ENCODE measurements around the gene NDOR1. TPM values are rescaled to one million over a fixed set of nuclear protein-coding genes. Genes with fewer than 3 reads are reported as not detected.
A peak's percentile ranks its signal among the peaks of the same experiment; 100 is the strongest.

Gene NDOR1
- total RNA-seq, 4 donors from 2014 or later = 14.3 to 47.5 (median 22.0) TPM

GRCh38 chr9:137212520-137212919 is 7.0 kb downstream of the NDOR1 start:
- H3K4me3 ChIP-seq = no peak overlapping the region
- in situ Hi-C loops (cut with MboI; ENCODE audit: low pct_ligation_motif_present in 1 of 4, low pct_unique_long_range_greater_than_20kb in 1 of 4, low sequenced_read_pairs in 3 of 4) = loop anchor here in 1 of 4 donors (25.0 kb wide), 1 partner anchor 100 kb away; the partner anchor contains the start of gene DPP7
- WGBS, 2 donors (ENCODE audit: low coverage in 1 of 2) = 75% methylated on average over 21 of the region's 21 CpGs; no CpG with 5 or more reads in 1 of the 2 donors
- peaks cover 0 to 10% (median 8%) of the 10 kb centered on the region in 4 donors for H3K4me1 ChIP-seq
- intact Hi-C loops (cut with DNase I; ENCODE audit: low total_unique reads) = no loop called here
- H3K27me3 ChIP-seq = no peaks in the 10 kb centered on the region
- no peak for DNase-seq
- no peak overlapping the region for H3K27ac ChIP-seq
- H3K9me3 ChIP-seq = no peaks in the 10 kb centered on the region
- TF ChIP-seq POLR2AphosphoS5 (IDR thresholded peaks at IDR 0.05) = no peak
- TF ChIP-seq EP300 (IDR thresholded peaks at IDR 0.05; ENCODE audit: low read depth) = no peak
- TF ChIP-seq POLR2A (IDR thresholded peaks at IDR 0.05) = no peak
- TF ChIP-seq, protein P1, sequence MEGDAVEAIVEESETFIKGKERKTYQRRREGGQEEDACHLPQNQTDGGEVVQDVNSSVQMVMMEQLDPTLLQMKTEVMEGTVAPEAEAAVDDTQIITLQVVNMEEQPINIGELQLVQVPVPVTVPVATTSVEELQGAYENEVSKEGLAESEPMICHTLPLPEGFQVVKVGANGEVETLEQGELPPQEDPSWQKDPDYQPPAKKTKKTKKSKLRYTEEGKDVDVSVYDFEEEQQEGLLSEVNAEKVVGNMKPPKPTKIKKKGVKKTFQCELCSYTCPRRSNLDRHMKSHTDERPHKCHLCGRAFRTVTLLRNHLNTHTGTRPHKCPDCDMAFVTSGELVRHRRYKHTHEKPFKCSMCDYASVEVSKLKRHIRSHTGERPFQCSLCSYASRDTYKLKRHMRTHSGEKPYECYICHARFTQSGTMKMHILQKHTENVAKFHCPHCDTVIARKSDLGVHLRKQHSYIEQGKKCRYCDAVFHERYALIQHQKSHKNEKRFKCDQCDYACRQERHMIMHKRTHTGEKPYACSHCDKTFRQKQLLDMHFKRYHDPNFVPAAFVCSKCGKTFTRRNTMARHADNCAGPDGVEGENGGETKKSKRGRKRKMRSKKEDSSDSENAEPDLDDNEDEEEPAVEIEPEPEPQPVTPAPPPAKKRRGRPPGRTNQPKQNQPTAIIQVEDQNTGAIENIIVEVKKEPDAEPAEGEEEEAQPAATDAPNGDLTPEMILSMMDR (IDR thresholded peaks at IDR 0.05) = no peak
- no peaks in the 10 kb centered on the region for H3K36me3 ChIP-seq

DNA sequence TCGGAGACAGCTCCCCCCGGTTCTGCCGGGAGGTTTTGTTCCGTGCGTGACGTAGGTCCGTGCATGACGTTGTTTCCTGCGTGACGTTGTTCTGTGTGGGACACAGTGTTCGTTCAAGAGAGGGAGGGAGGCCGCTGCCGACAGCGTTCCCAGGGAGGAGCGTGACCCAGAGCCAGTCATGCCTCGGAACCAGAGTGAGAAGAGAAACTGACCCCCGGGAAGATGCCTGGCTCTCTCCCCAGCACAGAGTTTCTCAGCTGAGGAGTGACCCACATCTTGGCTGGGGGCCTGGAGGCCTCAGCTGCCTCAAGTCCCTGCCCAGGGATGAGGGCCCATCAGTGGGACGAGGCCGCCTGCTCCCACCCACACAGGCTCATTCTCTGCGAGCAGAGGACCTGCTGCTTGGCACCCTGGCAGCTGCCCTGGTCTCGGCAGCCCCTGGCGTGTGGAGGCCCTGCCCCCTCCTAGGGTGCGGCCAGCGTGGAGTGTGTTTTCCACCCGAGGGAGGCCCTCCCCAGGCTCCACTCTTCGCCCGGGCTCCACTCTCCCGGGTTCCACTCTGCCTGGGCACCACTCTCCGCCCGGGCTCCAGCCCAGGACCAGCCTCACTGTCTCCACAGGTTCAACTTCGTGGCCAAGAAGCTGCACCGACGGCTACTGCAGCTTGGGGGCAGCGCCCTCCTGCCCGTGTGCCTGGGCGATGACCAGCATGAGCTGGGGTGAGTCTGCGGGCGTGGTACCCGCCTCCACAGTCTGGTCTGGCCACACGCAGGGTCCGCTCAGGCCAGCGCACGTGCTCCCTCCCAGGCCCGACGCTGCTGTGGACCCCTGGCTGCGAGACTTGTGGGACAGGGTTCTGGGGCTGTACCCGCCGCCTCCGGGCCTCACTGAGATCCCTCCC is 7.9 kb downstream of the NDOR1 start:
- no peak overlapping the region for H3K27ac ChIP-seq
- intact Hi-C loops (cut with DNase I; ENCODE audit: low total_unique reads) = no loop called here
- DNase-seq = no peak
- H3K36me3 ChIP-seq = no peaks in the 10 kb centered on the region
- peaks cover 0 to 19% (median 16%) of the 10 kb centered on the region in 4 donors for H3K4me1 ChIP-seq
- no peaks in the 10 kb centered on the region for H3K9me3 ChIP-seq
- 88% methylated on average over 49 of the region's 49 CpGs; no CpG with 5 or more reads in 1 of the 2 donors for WGBS, 2 donors (ENCODE audit: low coverage in 1 of 2)
- in situ Hi-C loops (cut with MboI; ENCODE audit: low pct_ligation_motif_present in 1 of 4, low pct_unique_long_range_greater_than_20kb in 1 of 4, low sequenced_read_pairs in 3 of 4) = loop anchor here in 1 of 4 donors (25.0 kb wide), 1 partner anchor 101 kb away; the partner anchor contains the start of gene DPP7
- H3K27me3 ChIP-seq = no peaks in the 10 kb centered on the region
- H3K4me3 ChIP-seq = no peak overlapping the region
- TF ChIP-seq POLR2AphosphoS5 (IDR thresholded peaks at IDR 0.05) (no peak), POLR2A (IDR thresholded peaks at IDR 0.05) (no peak), EP300 (IDR thresholded peaks at IDR 0.05; ENCODE audit: low read depth) (no peak)
- TF ChIP-seq, protein P1 (IDR thresholded peaks at IDR 0.05) = peak in 1 of 5 experiments; percentile 10

DNA sequence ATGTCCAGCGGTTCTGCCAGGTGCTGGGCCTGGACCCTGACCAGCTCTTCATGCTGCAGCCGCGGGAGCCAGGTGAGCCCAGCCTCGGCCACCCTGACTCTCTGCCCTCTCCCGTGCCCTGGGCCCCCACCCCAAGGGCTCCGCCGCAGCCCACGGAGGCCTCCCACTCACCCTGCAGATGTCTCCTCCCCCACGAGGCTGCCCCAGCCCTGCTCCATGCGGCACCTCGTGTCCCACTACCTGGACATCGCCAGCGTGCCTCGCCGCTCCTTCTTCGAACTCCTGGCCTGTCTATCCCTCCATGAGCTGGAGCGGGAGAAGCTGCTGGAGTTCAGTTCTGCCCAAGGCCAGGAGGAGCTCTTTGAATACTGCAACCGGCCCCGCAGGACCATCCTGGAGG is 9.1 kb downstream of the NDOR1 start:
- Histone ChIP-seq H3K27me3 (no peaks in the 10 kb centered on the region), H3K27ac (no peak overlapping the region), H3K36me3 (no peaks in the 10 kb centered on the region), H3K4me3 (no peak overlapping the region), H3K4me1 (peaks cover 0 to 25% (median 24%) of the 10 kb centered on the region in 4 donors), H3K9me3 (no peaks in the 10 kb centered on the region)
- intact Hi-C loops (cut with DNase I; ENCODE audit: low total_unique reads) = no loop called here
- 91% methylated on average over 19 of the region's 19 CpGs; no CpG with 5 or more reads in 1 of the 2 donors for whole genome bisulfite sequencing, 2 donors (ENCODE audit: low coverage in 1 of 2)
- DNase-seq = no peak
- TF ChIP-seq POLR2A (IDR thresholded peaks at IDR 0.05) (no peak), EP300 (IDR thresholded peaks at IDR 0.05; ENCODE audit: low read depth) (no peak), POLR2AphosphoS5 (IDR thresholded peaks at IDR 0.05) (no peak)
- TF ChIP-seq, protein P1 (IDR thresholded peaks at IDR 0.05) = no peak
- in situ Hi-C loops (cut with MboI; ENCODE audit: low pct_ligation_motif_present in 1 of 4, low pct_unique_long_range_greater_than_20kb in 1 of 4, low sequenced_read_pairs in 3 of 4) = loop anchor here in 1 of 4 donors (25.0 kb wide), 1 partner anchor 102 kb away; the partner anchor contains the start of gene DPP7

Data from transverse colon (tissue), 4 donors.